ENCODE results near the gene PM20D2. TPM values are rescaled to one million over a fixed set of nuclear protein-coding genes. Genes with fewer than 3 reads are reported as not detected.
A peak's percentile ranks its signal among the peaks of the same experiment; 100 is the strongest.

Gene PM20D2
- total and polyA plus RNA-seq, 12 donors, result 3.2 to 14.3 (median 7.7) TPM

DNA sequence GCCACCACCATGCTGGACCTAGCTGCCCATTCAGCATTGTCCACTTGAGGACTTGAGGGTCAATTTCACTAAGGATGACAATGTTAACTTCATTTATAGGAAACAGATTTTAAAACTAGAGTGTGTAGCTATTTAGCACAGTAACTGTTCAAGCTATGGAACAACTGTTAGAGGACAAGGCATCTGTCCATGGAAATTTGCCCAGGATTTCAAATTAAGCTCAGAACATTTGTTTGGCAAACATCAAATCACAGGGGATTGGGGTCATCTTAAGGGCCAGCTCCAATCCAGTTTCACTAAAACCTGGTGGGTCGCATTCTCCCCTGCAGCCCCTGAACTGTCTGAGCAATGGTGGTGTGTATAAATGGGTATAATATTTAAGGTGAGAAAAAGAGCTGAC is 35.1 kb downstream of the PM20D2 start:
- DNase-seq (no peak), ATAC-seq (peak in 2 of 8 donors; percentile 20 to 51)
- WGBS, 2 donors, result 56 to 95% methylated on average over 1 of the region's 1 CpG
- no peak overlapping the region for H3K4me3 ChIP-seq
- no peaks in the 10 kb centered on the region for H3K9me3 ChIP-seq
- no peaks in the 10 kb centered on the region for H3K27me3 ChIP-seq
- H3K27ac ChIP-seq, result no peak overlapping the region
- H3K4me1 ChIP-seq, result peaks cover 0 to 2% (median 0%) of the 10 kb centered on the region in 9 donors
- no peaks in the 10 kb centered on the region for H3K36me3 ChIP-seq
- TF ChIP-seq, protein P1, sequence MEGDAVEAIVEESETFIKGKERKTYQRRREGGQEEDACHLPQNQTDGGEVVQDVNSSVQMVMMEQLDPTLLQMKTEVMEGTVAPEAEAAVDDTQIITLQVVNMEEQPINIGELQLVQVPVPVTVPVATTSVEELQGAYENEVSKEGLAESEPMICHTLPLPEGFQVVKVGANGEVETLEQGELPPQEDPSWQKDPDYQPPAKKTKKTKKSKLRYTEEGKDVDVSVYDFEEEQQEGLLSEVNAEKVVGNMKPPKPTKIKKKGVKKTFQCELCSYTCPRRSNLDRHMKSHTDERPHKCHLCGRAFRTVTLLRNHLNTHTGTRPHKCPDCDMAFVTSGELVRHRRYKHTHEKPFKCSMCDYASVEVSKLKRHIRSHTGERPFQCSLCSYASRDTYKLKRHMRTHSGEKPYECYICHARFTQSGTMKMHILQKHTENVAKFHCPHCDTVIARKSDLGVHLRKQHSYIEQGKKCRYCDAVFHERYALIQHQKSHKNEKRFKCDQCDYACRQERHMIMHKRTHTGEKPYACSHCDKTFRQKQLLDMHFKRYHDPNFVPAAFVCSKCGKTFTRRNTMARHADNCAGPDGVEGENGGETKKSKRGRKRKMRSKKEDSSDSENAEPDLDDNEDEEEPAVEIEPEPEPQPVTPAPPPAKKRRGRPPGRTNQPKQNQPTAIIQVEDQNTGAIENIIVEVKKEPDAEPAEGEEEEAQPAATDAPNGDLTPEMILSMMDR (IDR thresholded peaks at IDR 0.05), result no peak
- intact Hi-C loops (cut with DNase I), result no loop called here

DNA sequence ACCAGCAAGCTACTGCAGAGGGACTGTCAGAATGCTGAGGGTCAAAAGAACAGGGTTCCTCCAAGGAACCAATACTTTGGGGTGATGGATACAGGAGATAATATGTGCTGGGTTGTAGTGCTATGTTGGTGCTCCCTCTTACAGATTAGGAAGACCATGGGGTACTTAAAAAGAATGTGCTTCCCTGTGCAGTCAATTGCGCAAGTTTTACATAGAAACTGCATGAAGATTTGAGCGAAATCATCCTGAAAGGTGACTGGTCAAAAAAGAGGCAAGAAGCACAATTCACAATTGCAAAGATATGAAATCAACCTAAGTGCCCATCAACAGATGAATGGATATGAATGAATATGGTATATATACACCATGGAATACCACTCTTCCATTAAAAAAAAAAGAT is 37.4 kb downstream of the PM20D2 start:
- H3K4me1 ChIP-seq, result peaks cover 0 to 2% (median 0%) of the 10 kb centered on the region in 9 donors
- TF ChIP-seq, protein P1 (IDR thresholded peaks at IDR 0.05), result no peak
- intact Hi-C loops (cut with DNase I), result no loop called here
- H3K27ac ChIP-seq, result no peak overlapping the region
- H3K27me3 ChIP-seq, result no peaks in the 10 kb centered on the region
- 48 to 52% methylated on average over 2 of the region's 2 CpGs for WGBS, 2 donors
- DNase-seq (no peak), ATAC-seq (no peak)
- no peaks in the 10 kb centered on the region for H3K9me3 ChIP-seq
- H3K36me3 ChIP-seq, result no peaks in the 10 kb centered on the region
- H3K4me3 ChIP-seq, result no peak overlapping the region

DNA sequence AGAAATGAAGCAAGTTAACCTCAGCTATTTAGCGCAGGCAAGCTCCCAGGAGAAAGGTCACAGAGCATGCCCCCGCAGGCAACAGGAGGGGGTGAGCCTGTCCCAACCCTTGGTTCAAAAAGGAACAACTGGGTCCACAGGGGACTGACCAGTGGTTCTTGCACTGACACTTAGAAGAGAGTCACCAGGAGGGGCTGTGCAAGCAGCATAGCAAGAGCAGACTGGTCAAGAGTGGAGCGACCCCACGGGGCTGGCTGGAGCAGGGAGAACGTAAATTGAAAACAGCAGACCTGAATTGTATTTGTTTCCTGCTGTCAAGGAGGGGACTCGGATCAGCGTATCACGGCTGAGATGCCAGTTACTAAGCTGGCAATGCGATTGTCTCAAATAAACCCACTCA is 38.5 kb downstream of the PM20D2 start:
- Histone ChIP-seq H3K36me3 (no peaks in the 10 kb centered on the region), H3K27ac (no peak overlapping the region), H3K9me3 (no peaks in the 10 kb centered on the region), H3K4me1 (peaks cover 0 to 2% (median 0%) of the 10 kb centered on the region in 9 donors), H3K4me3 (no peak overlapping the region), H3K27me3 (no peaks in the 10 kb centered on the region)
- DNase-seq, result no peak
- TF ChIP-seq, protein P1 (IDR thresholded peaks at IDR 0.05), result no peak
- intact Hi-C loops (cut with DNase I), result no loop called here
- ATAC-seq, result no peak
- 75 to 78% methylated on average over 9 of the region's 9 CpGs for WGBS, 2 donors

DNA sequence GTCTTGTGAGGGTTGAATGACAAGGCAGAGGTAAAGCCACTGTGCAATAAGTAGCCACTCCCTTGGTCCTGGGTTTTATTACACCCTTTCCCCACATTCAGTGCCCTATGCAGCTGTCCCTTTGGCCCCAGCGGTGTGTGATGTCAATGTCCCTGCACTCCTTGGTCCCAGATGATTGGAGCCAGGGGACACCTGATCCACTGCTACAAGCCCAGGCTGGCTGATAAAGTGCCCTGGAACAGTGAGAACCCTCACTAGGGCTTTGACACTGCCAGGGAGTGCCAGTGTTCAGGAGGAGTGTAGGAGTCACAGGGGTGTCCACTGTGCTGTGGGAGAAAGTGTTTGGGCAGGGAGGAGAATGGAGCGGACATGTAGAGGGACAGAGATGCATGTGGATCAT is 40.9 kb downstream of the PM20D2 start:
- Histone ChIP-seq H3K4me3 (no peak overlapping the region), H3K4me1 (no peaks in the 10 kb centered on the region), H3K36me3 (no peaks in the 10 kb centered on the region), H3K9me3 (no peaks in the 10 kb centered on the region), H3K27ac (no peak overlapping the region), H3K27me3 (no peaks in the 10 kb centered on the region)
- ATAC-seq (peak in 3 of 8 donors; percentile 50 to 80 (median 50)), DNase-seq (no peak)
- TF ChIP-seq, protein P1 (IDR thresholded peaks at IDR 0.05), result no peak
- 94% methylated on average over 2 of the region's 2 CpGs for WGBS, 2 donors
- intact Hi-C loops (cut with DNase I), result no loop called here
